ENCODE data around the gene USP34.

Gene USP34

DNA sequence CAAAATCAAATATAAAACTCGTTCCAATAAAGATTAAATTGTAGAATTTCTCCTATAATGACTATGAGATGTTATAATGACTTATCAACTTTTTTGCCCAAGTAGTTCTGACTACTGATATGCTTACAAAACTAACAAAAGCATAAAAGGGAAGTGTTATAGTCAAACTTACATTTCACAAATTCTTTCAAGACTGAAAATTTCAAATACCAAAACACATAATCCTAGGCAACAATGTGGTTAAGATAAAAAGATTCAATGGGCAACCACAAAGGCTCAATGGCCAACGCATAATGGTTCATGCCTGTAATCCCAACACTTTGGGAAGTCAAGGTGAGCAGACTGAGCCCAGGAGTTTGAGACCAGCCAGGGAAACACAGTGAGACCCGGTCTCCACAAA lies 135.7 kb downstream of the USP34 start:
- H3K9ac ChIP-seq (ENCODE audit: low read length): no peak overlapping the region
- no peak overlapping the region for H3K4me3 ChIP-seq (ENCODE audit: low read length)
- no peak for DNase-seq
- no peaks in the 10 kb centered on the region for H3K79me2 ChIP-seq (ENCODE audit: low read length)
- H3F3A ChIP-seq (ENCODE audit: insufficient read depth, low read length): no peaks in the 10 kb centered on the region
- H3K36me3 ChIP-seq (replicated peaks; ENCODE audit: insufficient read depth, low read length): no peaks in the 10 kb centered on the region
- no peaks in the 10 kb centered on the region for H4K20me1 ChIP-seq (ENCODE audit: insufficient read depth, low read length)
- TF ChIP-seq EZH2 (optimal IDR thresholded peaks at IDR 0.05; ENCODE audit: low read depth, low read length): no peak
- no peak for TF ChIP-seq EZH2phosphoT487 (IDR thresholded peaks at IDR 0.05; ENCODE audit: low read length)
- TF ChIP-seq CTCF (IDR thresholded peaks at IDR 0.05; ENCODE audit: low read length): no peak
- H3K9me3 ChIP-seq (replicated peaks; ENCODE audit: insufficient read depth, low read length): no peaks in the 10 kb centered on the region
- H3K4me1 ChIP-seq (ENCODE audit: low read length): no peaks in the 10 kb centered on the region
- H3K4me2 ChIP-seq (ENCODE audit: low read depth, low read length): no peak overlapping the region
- H3K27me3 ChIP-seq (replicated peaks; ENCODE audit: insufficient read depth, low read length): no peaks in the 10 kb centered on the region
- no peak overlapping the region for H3K27ac ChIP-seq (ENCODE audit: low read length)
- H3K9me2 ChIP-seq (replicated peaks; ENCODE audit: insufficient read depth, low read length): no peaks in the 10 kb centered on the region
- no peak overlapping the region for H2AFZ ChIP-seq (ENCODE audit: low read length)

DNA sequence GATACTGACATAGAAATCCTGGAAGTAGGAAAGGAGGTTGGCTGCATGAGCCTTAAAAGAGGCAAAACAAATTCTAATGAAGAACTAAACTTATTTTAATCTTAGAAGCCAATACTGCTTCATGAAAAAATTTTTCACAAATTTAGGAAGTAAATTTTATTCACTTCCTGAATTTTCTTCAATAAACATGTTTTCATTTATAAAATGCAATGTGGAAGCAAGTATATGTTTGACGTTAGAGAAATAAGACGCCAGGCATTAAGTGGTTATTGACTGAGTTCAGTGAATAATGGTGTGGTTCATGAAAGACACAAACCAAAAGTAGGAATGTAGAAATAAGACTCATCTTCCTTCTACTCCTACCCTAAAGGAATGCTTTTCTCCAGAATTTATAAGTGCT lies 136.4 kb downstream of the USP34 start:
- H3K9me3 ChIP-seq (replicated peaks; ENCODE audit: insufficient read depth, low read length): no peaks in the 10 kb centered on the region
- no peaks in the 10 kb centered on the region for H3K9me2 ChIP-seq (replicated peaks; ENCODE audit: insufficient read depth, low read length)
- H3K9ac ChIP-seq (ENCODE audit: low read length): no peak overlapping the region
- no peak for DNase-seq
- no peaks in the 10 kb centered on the region for H3F3A ChIP-seq (ENCODE audit: insufficient read depth, low read length)
- no peak overlapping the region for H3K27ac ChIP-seq (ENCODE audit: low read length)
- TF ChIP-seq EZH2 (optimal IDR thresholded peaks at IDR 0.05; ENCODE audit: low read depth, low read length): no peak
- no peak for TF ChIP-seq EZH2phosphoT487 (IDR thresholded peaks at IDR 0.05; ENCODE audit: low read length)
- TF ChIP-seq CTCF (IDR thresholded peaks at IDR 0.05; ENCODE audit: low read length): no peak
- no peak overlapping the region for H3K4me2 ChIP-seq (ENCODE audit: low read depth, low read length)
- H4K20me1 ChIP-seq (ENCODE audit: insufficient read depth, low read length): no peaks in the 10 kb centered on the region
- H3K36me3 ChIP-seq (replicated peaks; ENCODE audit: insufficient read depth, low read length): no peaks in the 10 kb centered on the region
- H3K27me3 ChIP-seq (replicated peaks; ENCODE audit: insufficient read depth, low read length): no peaks in the 10 kb centered on the region
- H2AFZ ChIP-seq (ENCODE audit: low read length): no peak overlapping the region
- H3K79me2 ChIP-seq (ENCODE audit: low read length): no peaks in the 10 kb centered on the region
- H3K4me1 ChIP-seq (ENCODE audit: low read length): no peaks in the 10 kb centered on the region
- H3K4me3 ChIP-seq (ENCODE audit: low read length): no peak overlapping the region

GRCh38 chr2:61328707-61329251 lies 142.1 kb downstream of the USP34 start:
- Histone ChIP-seq H3F3A (ENCODE audit: insufficient read depth, low read length) (peaks cover 3% of the 10 kb centered on the region), H3K36me3 (replicated peaks; ENCODE audit: insufficient read depth, low read length) (no peaks in the 10 kb centered on the region; the same call in 1 of the 2 replicates), H3K27me3 (replicated peaks; ENCODE audit: insufficient read depth, low read length) (no peaks in the 10 kb centered on the region), H3K9me2 (replicated peaks; ENCODE audit: insufficient read depth, low read length) (no peaks in the 10 kb centered on the region), H3K4me2 (ENCODE audit: low read depth, low read length) (no peak overlapping the region), H3K27ac (ENCODE audit: low read length) (no peak overlapping the region), H3K4me3 (ENCODE audit: low read length) (no peak overlapping the region), H4K20me1 (ENCODE audit: insufficient read depth, low read length) (no peaks in the 10 kb centered on the region), H3K4me1 (ENCODE audit: low read length) (peaks cover 11% of the 10 kb centered on the region; the same call in 1 of the 2 replicates), H2AFZ (ENCODE audit: low read length) (no peak overlapping the region), H3K79me2 (ENCODE audit: low read length) (0 out of 2 replicates have a peak, but pooled peaks cover 3% of the 10 kb centered on the region), H3K9ac (ENCODE audit: low read length) (no peak overlapping the region), H3K9me3 (replicated peaks; ENCODE audit: insufficient read depth, low read length) (no peaks in the 10 kb centered on the region)
- DNase-seq: no peak
- no peak for TF ChIP-seq CTCF (IDR thresholded peaks at IDR 0.05; ENCODE audit: low read length)
- no peak for TF ChIP-seq EZH2phosphoT487 (IDR thresholded peaks at IDR 0.05; ENCODE audit: low read length)
- no peak for TF ChIP-seq EZH2 (optimal IDR thresholded peaks at IDR 0.05; ENCODE audit: low read depth, low read length)

All from MM.1S (cell line).